Loucy (cell line): ENCODE results near the gene VCAN.

Source experiments
- CTCF ChIP-seq: fragments of 200-600 bp; sonication (generic); conservative IDR thresholded peaks from 2 replicates; pipeline ENCODE4 v1.5.1; 2014; ENCODE audit warnings: mild to moderate bottlenecking, antibody characterized with exemption, low read length
- EZH2phosphoT487 ChIP-seq: fragments of 200-600 bp; IDR thresholded peaks from 2 replicates; pipeline ENCODE4 v1.6.1; 2018; ENCODE audit warnings: antibody characterized with exemption, mild to moderate bottlenecking, moderate library complexity, borderline replicate concordance

- TF ChIP-seq CTCF (no peak), EZH2phosphoT487 (no peak)
These were observed 37.7 kb upstream of the VCAN start for GRCh38 chr5:83433891-83434290.
